Keratinocyte (primary cell): Measurements from ENCODE around the gene ESD. TPM values are rescaled to one million over a fixed set of nuclear protein-coding genes. Genes with fewer than 3 reads are reported as not detected.

Source experiments
- DNase-seq: peaks from one replicate; pipeline ENCODE4 v3.0.0-alpha.2; 2011; ENCODE audit warnings: low read depth, missing footprints, low spot score
- FAIRE-seq: peaks from 2 replicates; lab custom pipeline; 2011; peaks lifted over from hg19 to GRCh38; lab: Jason Lieb, UNC
- H2AFZ ChIP-seq: 2 replicates; pipeline ENCODE4 v1.6.0; 2012; ENCODE audit warnings: low read length, control low read depth, inconsistent platforms; ENCODE audit not compliant: control insufficient read depth
- H3K27ac ChIP-seq: 2 replicates; pipeline ENCODE4 v1.5.1; 2011; ENCODE audit warnings: low read length; ENCODE audit not compliant: control insufficient read depth, insufficient read depth
- H3K27me3 ChIP-seq: 3 replicates; pipeline ENCODE4 v1.6.0; 2011; ENCODE audit warnings: low read length; ENCODE audit not compliant: control insufficient read depth, insufficient read depth; ENCODE audit errors: extremely low read depth
- H3K36me3 ChIP-seq, 2 experiments: 2 replicates in 1 of 2; 3 replicates in 1 of 2; pipeline ENCODE4 v1.5.1; 2011; ENCODE audit warnings: low read length in 2 of 2, mild to moderate bottlenecking in 1 of 2; ENCODE audit not compliant: control insufficient read depth in 2 of 2, insufficient read depth in 2 of 2; ENCODE audit errors: extremely low read depth in 1 of 2
- H3K4me1 ChIP-seq: 3 replicates; pipeline ENCODE4 v1.5.1; 2011; ENCODE audit warnings: low read length; ENCODE audit not compliant: control insufficient read depth, insufficient read depth; ENCODE audit errors: extremely low read depth
- H3K4me2 ChIP-seq: 3 replicates; pipeline ENCODE4 v1.6.0; 2011; ENCODE audit warnings: low read depth, low read length; ENCODE audit not compliant: control insufficient read depth, insufficient read depth; ENCODE audit errors: extremely low read depth
- H3K4me3 ChIP-seq, 3 experiments: fragments of 200-600 bp in 1 of 3; sonication (generic) in 1 of 3; 2 replicates in 2 of 3; 3 replicates in 1 of 3; pipeline ENCODE4 v1.5.1; 2011 to 2016; ENCODE audit warnings: low read length in 3 of 3, mild to moderate bottlenecking in 3 of 3, control low read depth in 2 of 3, inconsistent platforms in 1 of 3, low read depth in 1 of 3, mixed read lengths in 1 of 3, mixed run types in 1 of 3, moderate library complexity in 1 of 3; ENCODE audit not compliant: control insufficient read depth in 2 of 3, insufficient read depth in 2 of 3; ENCODE audit errors: extremely low read depth in 1 of 3
- H3K79me2 ChIP-seq: 2 replicates; pipeline ENCODE4 v1.6.0; 2012; ENCODE audit warnings: low read length; ENCODE audit not compliant: control insufficient read depth, insufficient read depth
- H3K9ac ChIP-seq: 3 replicates; pipeline ENCODE4 v1.6.0; 2011; ENCODE audit warnings: low read length; ENCODE audit not compliant: control insufficient read depth, insufficient read depth; ENCODE audit errors: extremely low read depth
- H3K9me1 ChIP-seq: 3 replicates; pipeline ENCODE4 v1.6.0; 2011; ENCODE audit warnings: low read length; ENCODE audit not compliant: control insufficient read depth, insufficient read depth; ENCODE audit errors: extremely low read depth
- H3K9me3 ChIP-seq: 2 replicates; pipeline ENCODE4 v1.5.1; 2012; ENCODE audit warnings: low read depth, low read length; ENCODE audit not compliant: control insufficient read depth
- H4K20me1 ChIP-seq: 3 replicates; pipeline ENCODE4 v1.6.0; 2011; ENCODE audit warnings: low read length; ENCODE audit not compliant: control insufficient read depth, insufficient read depth; ENCODE audit errors: extremely low read depth
- EZH2 ChIP-seq: IDR thresholded peaks from one replicate; pipeline ENCODE4 v1.6.1; 2012; ENCODE audit warnings: inconsistent platforms, mild to moderate bottlenecking, low read length, moderate library complexity
- dilution Hi-C: fragments of 300-500 bp; cut with MboI; formaldehyde crosslinking; loops from one replicate; pipeline ENCODE4 v1.7.0; 2020; ENCODE audit warnings: low sequenced_read_pairs; ENCODE audit not compliant: extremely low pct_ligation_motif_present
- polyA plus RNA-seq, 5 experiments: library from polyadenylated mRNA; depleted of rRNA in 3 of 5; stranded (reverse) in 3 of 5; stranded (forward) in 1 of 5; unstranded in 1 of 5; fragments of >200 nt; gene quantifications; 1 replicate in 1 of 5; 2 replicates in 3 of 5; 3 replicates in 1 of 5; pipeline versions ENCODE4 v1.2.1 to v1.2.3, GENCODE V29; 2011 to 2012; ENCODE audit warnings: missing spikeins in 2 of 5, low read depth in 1 of 5, low replicate concordance in 1 of 5
- TF ChIP-seq, protein P1 (sequence below), 3 experiments: IDR thresholded peaks in 1 of 3; conservative IDR thresholded peaks in 1 of 3; optimal IDR thresholded peaks in 1 of 3; 2 replicates in 2 of 3; 3 replicates in 1 of 3; pipeline versions ENCODE3 to v1.5.1; 2011; ENCODE audit warnings: low read length in 3 of 3, mild to moderate bottlenecking in 3 of 3, moderate library complexity in 2 of 3, control low read depth in 1 of 3, inconsistent platforms in 1 of 3; ENCODE audit not compliant: insufficient read depth in 2 of 3; ENCODE audit errors: extremely low read depth in 1 of 3

ESD gene
- polyA plus RNA-seq, 1 donor (not counting 4 experiments of a cell fraction or from before 2014, with no cell fraction given): 181 TPM

DNA sequence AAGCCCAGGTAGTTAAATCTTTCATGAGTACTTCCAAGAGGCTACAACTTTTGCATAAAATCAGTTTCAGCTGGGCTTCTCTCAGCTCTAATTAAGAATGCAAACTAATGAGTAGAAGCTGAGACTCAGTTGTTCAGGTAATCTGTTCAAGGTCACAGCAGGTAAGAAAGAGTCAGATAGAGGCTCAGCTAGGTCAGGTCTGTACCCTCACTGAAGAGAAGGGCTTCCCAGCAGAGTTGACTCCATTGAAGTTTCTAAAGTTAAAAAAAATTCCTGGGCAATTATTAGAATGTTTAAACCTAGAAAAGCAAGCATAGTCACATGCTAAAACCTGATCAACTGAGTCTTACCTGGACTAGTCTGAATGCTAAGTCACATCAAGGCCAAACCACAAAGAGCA lies 42.1 kb downstream of the ESD start:
- FAIRE-seq: no peak
- DNase-seq: no peak
- Histone ChIP-seq H3K4me3 (no peak overlapping the region), H3K9me1 (no peaks in the 10 kb centered on the region), H3K79me2 (no peaks in the 10 kb centered on the region), H4K20me1 (no peaks in the 10 kb centered on the region), H3K27me3 (no peaks in the 10 kb centered on the region), H3K27ac (no peak overlapping the region), H3K4me2 (no peak overlapping the region), H3K9me3 (no peaks in the 10 kb centered on the region), H3K36me3 (peaks cover 9% of the 10 kb centered on the region in 2 experiments), H3K9ac (no peak overlapping the region), H3K4me1 (no peaks in the 10 kb centered on the region), H2AFZ (no peak overlapping the region)
- dilution Hi-C loops: no loop called here
- TF ChIP-seq, protein P1, sequence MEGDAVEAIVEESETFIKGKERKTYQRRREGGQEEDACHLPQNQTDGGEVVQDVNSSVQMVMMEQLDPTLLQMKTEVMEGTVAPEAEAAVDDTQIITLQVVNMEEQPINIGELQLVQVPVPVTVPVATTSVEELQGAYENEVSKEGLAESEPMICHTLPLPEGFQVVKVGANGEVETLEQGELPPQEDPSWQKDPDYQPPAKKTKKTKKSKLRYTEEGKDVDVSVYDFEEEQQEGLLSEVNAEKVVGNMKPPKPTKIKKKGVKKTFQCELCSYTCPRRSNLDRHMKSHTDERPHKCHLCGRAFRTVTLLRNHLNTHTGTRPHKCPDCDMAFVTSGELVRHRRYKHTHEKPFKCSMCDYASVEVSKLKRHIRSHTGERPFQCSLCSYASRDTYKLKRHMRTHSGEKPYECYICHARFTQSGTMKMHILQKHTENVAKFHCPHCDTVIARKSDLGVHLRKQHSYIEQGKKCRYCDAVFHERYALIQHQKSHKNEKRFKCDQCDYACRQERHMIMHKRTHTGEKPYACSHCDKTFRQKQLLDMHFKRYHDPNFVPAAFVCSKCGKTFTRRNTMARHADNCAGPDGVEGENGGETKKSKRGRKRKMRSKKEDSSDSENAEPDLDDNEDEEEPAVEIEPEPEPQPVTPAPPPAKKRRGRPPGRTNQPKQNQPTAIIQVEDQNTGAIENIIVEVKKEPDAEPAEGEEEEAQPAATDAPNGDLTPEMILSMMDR (optimal IDR thresholded peaks at IDR 0.05 in 1 of 3, IDR thresholded peaks at IDR 0.05 in 1 of 3, conservative IDR thresholded peaks at IDR 0.05 in 1 of 3; ENCODE audit: extremely low read depth in 1 of 3, insufficient read depth in 2 of 3, low read length in 3 of 3): no peak
- TF ChIP-seq EZH2: no peak

DNA sequence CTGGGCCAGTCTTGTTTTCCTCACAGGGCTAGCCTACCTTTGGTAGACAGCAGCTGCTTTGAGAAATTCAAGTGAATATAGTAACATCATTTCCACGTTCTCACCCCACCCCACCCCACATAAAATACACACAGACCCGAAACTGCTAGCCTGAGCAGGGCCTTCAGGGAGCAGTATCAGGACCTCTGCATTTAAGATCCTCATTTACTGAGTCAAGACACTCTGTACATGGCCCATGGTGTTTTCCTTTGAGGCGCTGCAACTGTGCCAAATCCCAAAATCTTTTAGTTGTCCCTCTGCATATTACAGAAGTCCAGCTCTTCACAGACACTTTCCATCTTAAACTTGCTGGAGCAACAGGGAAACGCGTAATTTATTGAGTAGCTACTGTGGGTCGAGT lies 43.0 kb downstream of the ESD start:
- Histone ChIP-seq H3K4me3 (no peak overlapping the region), H3K9ac (no peak overlapping the region), H3K4me1 (no peaks in the 10 kb centered on the region), H3K36me3 (peaks cover 9% of the 10 kb centered on the region in 2 experiments), H2AFZ (no peak overlapping the region), H3K9me1 (no peaks in the 10 kb centered on the region), H3K9me3 (no peaks in the 10 kb centered on the region), H4K20me1 (no peaks in the 10 kb centered on the region), H3K27ac (no peak overlapping the region), H3K27me3 (no peaks in the 10 kb centered on the region), H3K4me2 (no peak overlapping the region), H3K79me2 (no peaks in the 10 kb centered on the region)
- TF ChIP-seq, protein P1 (optimal IDR thresholded peaks at IDR 0.05 in 1 of 3, IDR thresholded peaks at IDR 0.05 in 1 of 3, conservative IDR thresholded peaks at IDR 0.05 in 1 of 3; ENCODE audit: extremely low read depth in 1 of 3, insufficient read depth in 2 of 3, low read length in 3 of 3): no peak
- no peak for TF ChIP-seq EZH2
- FAIRE-seq: no peak
- no peak for DNase-seq
- dilution Hi-C loops: no loop called here
